GM20000 (cell line): Measurements from ENCODE around the gene DFFB.

Experiments
- DNase-seq: peaks from one replicate; pipeline ENCODE4 v3.0.0; 2012; ENCODE audit warnings: low spot score
- TF ChIP-seq, protein P1 (sequence below): IDR thresholded peaks from 2 replicates; pipeline ENCODE4 v1.5.1; 2012; ENCODE audit warnings: mild to moderate bottlenecking, control low read depth; ENCODE audit errors: extremely low read depth, missing control alignments

The DFFB gene

DNA sequence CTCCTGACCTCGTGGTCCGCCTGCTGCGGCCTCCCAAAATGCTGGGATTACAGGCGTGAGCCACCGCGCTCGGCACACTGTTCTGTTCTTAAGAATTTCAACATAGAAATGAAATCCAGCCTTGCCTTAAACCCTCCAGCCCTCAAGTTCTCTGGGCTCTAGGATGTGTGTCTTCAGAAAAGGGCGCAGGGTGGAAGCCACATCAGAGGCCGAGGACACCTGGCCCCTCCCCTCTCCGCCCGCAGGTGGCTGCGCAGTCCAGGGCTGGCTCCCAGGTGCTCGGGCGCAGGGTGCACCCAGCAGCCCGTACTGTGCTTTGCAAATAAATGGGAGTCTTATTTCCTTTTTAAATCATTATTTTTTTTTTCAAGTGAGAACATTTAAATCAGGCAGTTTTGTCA is 44.8 kb downstream of the DFFB start:
- TF ChIP-seq, protein P1, sequence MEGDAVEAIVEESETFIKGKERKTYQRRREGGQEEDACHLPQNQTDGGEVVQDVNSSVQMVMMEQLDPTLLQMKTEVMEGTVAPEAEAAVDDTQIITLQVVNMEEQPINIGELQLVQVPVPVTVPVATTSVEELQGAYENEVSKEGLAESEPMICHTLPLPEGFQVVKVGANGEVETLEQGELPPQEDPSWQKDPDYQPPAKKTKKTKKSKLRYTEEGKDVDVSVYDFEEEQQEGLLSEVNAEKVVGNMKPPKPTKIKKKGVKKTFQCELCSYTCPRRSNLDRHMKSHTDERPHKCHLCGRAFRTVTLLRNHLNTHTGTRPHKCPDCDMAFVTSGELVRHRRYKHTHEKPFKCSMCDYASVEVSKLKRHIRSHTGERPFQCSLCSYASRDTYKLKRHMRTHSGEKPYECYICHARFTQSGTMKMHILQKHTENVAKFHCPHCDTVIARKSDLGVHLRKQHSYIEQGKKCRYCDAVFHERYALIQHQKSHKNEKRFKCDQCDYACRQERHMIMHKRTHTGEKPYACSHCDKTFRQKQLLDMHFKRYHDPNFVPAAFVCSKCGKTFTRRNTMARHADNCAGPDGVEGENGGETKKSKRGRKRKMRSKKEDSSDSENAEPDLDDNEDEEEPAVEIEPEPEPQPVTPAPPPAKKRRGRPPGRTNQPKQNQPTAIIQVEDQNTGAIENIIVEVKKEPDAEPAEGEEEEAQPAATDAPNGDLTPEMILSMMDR: no peak
- DNase-seq: no peak

DNA sequence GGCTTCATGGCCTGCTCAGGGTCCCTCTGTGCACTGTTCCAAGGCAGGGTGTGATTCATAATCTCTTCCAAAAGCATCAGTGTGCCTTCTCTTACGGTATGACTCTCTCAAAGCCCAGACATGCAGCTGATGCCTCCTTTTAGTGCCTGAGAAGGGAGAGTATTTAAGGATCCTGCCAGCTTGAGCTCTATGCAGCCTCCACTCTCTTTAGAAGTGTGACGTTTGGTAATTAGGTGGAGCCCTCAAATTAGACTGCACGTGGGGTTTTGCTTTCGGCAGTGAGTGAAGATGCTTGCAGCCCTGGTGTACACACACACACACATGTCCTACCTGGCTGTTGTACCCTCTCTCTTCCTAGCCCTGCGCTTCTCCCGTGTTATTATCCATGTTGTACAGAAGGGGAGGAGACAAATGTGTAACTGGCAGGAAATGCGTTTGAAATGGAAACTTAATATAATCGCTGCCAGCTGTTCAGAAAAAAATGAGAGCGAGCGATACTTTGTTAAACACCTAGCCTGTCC is 45.4 kb downstream of the DFFB start:
- no peak for DNase-seq
- TF ChIP-seq, protein P1: no peak

DNA sequence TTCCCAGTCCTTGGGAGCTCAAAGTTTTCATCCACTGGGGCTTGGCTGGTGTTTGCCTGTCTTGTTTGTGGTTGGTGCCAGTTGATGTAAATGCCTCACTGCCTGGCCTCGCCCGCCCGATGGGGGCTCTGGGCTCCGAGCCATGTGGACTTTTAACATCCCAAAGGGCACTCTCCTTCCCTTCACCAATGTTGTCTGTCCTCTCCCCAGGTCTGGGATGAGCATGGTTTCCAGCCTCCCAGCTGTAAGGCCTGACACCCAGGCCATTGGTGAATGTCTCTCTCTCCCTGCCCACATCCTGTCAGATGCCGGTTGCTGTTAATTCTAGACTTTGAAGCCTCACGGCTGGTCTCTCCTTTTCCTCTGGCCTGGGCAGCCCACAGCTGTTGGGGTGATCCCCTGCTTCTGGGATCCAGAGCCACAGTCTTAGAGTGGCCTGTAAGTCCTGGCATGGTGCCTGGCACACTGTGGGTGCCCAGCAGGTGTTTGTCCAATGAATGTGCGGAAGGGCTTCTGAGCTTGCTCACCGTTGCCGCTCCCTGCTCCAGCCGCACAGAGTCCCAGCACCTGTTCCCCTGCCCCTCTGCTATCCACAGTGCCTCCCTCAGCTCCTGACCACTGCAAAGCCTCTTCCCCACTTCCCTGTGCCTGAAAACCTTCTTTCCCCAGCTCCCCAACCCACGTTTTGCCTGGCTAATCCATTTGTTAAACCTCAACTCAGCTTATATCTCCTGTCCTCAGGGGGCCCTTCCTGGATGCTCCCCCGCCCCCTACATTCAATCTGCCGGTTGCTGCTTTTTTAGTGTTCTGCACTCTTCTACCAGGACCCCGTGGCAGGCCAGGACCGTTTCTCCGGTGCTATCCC is 46.1 kb downstream of the DFFB start:
- TF ChIP-seq, protein P1: no peak
- no peak for DNase-seq

DNA sequence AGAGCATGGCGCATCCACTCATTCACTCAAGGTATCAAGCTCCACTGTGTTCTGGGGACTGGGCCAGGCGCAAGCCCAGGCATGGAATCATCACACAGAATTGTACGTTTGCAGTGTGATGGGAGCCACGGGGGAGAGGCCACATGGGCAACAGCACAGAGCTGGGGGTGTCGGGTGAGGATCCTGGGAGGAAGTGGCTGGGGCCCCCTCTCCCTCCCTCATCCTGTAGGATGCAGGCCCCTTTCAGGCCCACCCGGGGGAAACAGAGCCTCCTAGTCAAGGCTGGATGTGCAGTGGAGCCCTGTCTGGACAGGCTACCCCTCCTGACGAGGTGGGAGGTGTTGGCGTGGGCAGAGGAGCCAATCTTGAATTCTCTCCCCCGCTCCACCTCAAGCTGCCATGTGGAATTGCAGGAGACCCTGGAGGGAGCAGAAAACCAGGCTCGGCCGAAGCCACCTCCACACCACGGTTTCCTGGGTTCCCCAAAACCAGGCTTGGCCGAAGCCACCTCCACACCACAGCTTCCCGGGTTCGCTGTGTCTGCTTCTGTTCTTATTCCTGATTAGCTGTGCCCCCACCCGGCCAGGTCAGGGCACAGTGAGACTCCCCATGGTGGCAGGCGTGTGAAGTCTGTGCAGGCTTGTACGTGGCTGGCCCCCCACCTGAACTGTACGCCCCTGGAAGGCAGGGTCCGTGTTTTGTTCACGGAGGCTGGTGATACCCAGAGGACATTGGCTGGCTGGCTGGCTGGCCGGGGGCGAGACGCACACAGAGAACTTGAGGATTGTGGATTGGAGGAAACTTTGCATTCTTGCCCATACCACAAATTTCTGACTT is 46.9 kb downstream of the DFFB start:
- TF ChIP-seq, protein P1: no peak

DNA sequence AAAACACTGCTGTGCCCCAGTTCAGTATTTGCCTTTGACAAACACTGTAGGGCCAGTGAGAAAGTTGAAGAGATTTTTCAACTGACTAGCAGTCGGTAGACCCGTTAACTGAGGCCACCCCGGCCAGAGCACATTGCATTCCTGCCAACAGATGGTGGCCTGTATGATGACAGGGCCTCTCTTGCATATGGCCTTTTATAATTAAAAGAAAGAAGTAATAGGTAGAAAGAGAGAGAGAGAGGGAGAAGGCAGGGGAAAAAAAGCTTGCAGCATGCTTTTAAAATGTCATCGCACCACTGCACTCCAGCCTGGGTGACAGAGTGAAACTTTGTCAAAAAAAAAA is 47.5 kb downstream of the DFFB start:
- TF ChIP-seq, protein P1: no peak
- DNase-seq: no peak

More for the DNA sequence above, 46.9 kb downstream of the DFFB start:
- no peak for DNase-seq

DNA sequence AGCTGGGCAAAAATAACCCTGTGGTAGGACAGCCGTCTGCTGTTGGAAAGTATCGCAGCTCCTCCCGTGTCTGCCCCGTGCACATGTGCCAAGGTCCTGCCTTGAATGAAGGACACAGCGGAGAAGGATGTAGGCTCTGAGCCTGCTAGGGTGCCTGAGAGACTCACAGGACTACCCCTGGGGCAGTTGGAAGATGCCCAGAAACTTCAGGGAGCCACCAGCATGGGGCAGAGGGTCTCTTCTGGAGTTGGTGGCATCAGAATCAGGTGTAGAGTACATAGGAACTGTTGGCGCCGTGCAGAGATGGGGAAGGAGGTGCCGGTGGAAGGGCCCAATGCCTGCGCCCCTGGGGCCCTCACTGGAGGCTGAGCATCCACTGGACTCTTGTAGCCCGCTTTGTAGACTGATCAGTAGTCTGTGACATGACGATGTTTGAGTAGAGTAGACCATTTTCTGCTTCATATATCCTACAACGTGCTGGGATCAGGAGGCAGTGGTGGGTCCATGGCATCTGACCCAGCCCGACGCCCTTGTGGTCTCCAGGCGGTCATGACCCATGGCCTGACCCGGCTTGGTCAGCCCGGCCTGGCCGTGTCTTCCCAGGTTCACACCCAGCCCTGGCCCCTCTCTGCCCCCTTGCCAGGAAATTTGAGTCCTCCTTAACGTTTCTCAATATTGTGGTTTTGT is 48.1 kb downstream of the DFFB start:
- no peak for DNase-seq
- TF ChIP-seq, protein P1: no peak
